Colonic mucosa (tissue), 4 donors: Measurements from ENCODE around the gene CRYBA1. TPM values are rescaled to one million over a fixed set of nuclear protein-coding genes. Genes with fewer than 3 reads are reported as not detected.
"Not testable (repeated sequence)": the region's sequence is repeated elsewhere in the genome, so short reads cannot be mapped to it uniquely, and the experiment has no call there.

Experiments
- DNase-seq: peaks from one replicate; pipeline ENCODE4 v3.0.0-alpha.2; 2020
- H3K27ac ChIP-seq: fragments of 200-600 bp; one replicate; pipeline ENCODE4 v1.8.0; 2021
- H3K27me3 ChIP-seq: fragments of 200-600 bp; one replicate; pipeline ENCODE4 v1.8.0; 2021
- H3K36me3 ChIP-seq: fragments of 200-600 bp; one replicate; pipeline ENCODE4 v1.8.0; 2021
- H3K4me1 ChIP-seq: fragments of 200-600 bp; one replicate; pipeline ENCODE4 v1.8.0; 2021; ENCODE audit warnings: mild to moderate bottlenecking
- H3K4me3 ChIP-seq: fragments of 200-600 bp; one replicate; pipeline ENCODE4 v1.8.0; 2021
- H3K9ac ChIP-seq, 2 donors: one replicate each; pipeline ENCODE4 v1.7.0; 2013; ENCODE audit warnings: control low read depth in 2 of 2, low read depth in 2 of 2, low read length in 2 of 2
- H3K9me3 ChIP-seq: fragments of 200-600 bp; one replicate; pipeline ENCODE4 v1.8.0; 2021
- CTCF ChIP-seq: fragments of 200-600 bp; IDR thresholded peaks from one replicate; pipeline ENCODE4 v1.8.0; 2022; ENCODE audit warnings: antibody characterized with exemption, mild to moderate bottlenecking
- intact Hi-C: fragments of 100-400 bp; cut with DNase I; formaldehyde crosslinking; loops from one replicate; pipeline ENCODE4 v1.14.1; 2022
- total RNA-seq, 2 donors: library from RNA; stranded (reverse); fragmentation: NEBNext Ultra II Directional in 1 of 2; extraction: Animal tissue kit (Norgen Biotek cat#: 25700) in 1 of 2; gene quantifications; one replicate each; pipeline ENCODE4 v1.2.1, GENCODE V29; 2021
- donor health status: healthy.
- donor health status: DM: no; HTN: no; CAD: no.
- donor health status: DM: no; HTN: no; CAD: no.

The CRYBA1 gene
- not detected for total RNA-seq

DNA sequence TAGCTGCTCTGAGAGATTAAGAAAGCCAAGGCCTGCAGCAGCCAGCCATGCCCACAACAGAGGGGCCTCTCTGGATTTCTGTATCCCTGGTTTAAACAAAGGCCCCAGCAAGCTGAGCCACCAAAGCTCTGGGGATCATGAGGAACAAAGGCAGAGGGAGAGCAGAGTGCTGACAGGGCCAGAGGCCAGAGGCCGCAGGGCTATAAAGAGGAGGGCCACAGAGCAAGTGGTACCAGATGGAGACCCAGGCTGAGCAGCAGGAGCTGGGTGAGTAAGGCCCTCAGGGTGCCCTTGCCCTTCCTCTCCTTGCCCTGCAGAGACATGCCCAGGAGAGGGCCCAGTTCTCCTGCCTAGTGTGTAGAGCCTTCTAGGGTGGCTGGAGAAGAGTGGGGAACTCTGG, at the start of gene CRYBA1:
Gene CRYBA1 (plus strand): TSS at position 232 of the 400 bp plus-strand sequence. CDS start 5 bp downstream, at position 237.
- Histone ChIP-seq H3K27me3 (no peaks in the 10 kb centered on the region), H3K4me1 (no peaks in the 10 kb centered on the region), H3K9ac (no peak within 1 kb of the TSS), H3K36me3 (no peaks in the 10 kb centered on the region), H3K9me3 (no peaks in the 10 kb centered on the region), H3K27ac (no peak within 1 kb of the TSS), H3K4me3 (no peak within 1 kb of the TSS)
- no peak for DNase-seq
- intact Hi-C loops: no loop called here
- TF ChIP-seq CTCF: no peak

- intact Hi-C loops: no loop called here
- Histone ChIP-seq H3K9ac (no peak overlapping the region), H3K4me1 (no peaks in the 10 kb centered on the region), H3K36me3 (no peaks in the 10 kb centered on the region), H3K9me3 (no peaks in the 10 kb centered on the region), H3K4me3 (no peak overlapping the region), H3K27ac (no peak overlapping the region), H3K27me3 (no peaks in the 10 kb centered on the region)
- no peak for TF ChIP-seq CTCF
- no peak for DNase-seq
Observed at GRCh38 chr17:29197516-29198272, 49.0 kb upstream of the CRYBA1 start.

- H3K4me3 ChIP-seq, H3K27me3 ChIP-seq, H3K36me3 ChIP-seq, intact Hi-C loops, H3K4me1 ChIP-seq, H3K9me3 ChIP-seq, H3K9ac ChIP-seq, DNase-seq, H3K27ac ChIP-seq: not testable (repeated sequence)
Observed at GRCh38 chr17:29204068-29204804, 42.4 kb upstream of the CRYBA1 start.

- intact Hi-C loops: no loop called here
- Histone ChIP-seq H3K36me3 (no peaks in the 10 kb centered on the region), H3K27me3 (no peaks in the 10 kb centered on the region), H3K9me3 (no peaks in the 10 kb centered on the region), H3K27ac (no peak overlapping the region), H3K9ac (no peak overlapping the region), H3K4me3 (no peak overlapping the region), H3K4me1 (no peaks in the 10 kb centered on the region)
- DNase-seq: no peak
- TF ChIP-seq CTCF: no peak
Observed at GRCh38 chr17:29205047-29205446, 41.6 kb upstream of the CRYBA1 start.

- Histone ChIP-seq H3K4me3 (no peak overlapping the region), H3K27me3 (no peaks in the 10 kb centered on the region), H3K27ac (no peak overlapping the region), H3K9me3 (no peaks in the 10 kb centered on the region), H3K9ac (no peak overlapping the region), H3K36me3 (no peaks in the 10 kb centered on the region), H3K4me1 (no peaks in the 10 kb centered on the region)
- no peak for TF ChIP-seq CTCF
- intact Hi-C loops: no loop called here
- no peak for DNase-seq
Observed at GRCh38 chr17:29207975-29208374, 38.7 kb upstream of the CRYBA1 start.

DNA sequence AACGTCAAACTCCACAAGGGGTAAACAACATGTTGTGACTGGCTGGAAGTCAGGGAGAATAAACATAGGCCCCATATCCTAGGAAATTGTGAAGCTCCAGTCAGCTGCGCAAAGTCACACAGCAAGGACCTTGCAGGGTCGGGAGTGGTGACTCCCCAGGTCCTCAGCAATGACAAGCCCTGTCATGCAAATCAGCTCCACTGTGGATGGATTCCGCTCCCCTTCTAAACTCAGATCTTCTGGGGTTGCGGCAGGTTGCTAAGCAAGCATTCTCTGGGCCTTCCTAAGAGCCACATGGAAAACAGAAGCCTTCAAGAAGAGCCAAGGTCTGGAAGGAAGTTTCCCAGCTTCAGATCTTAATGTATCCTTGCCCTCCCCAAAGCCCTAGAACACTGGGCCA, 37.6 kb upstream of the CRYBA1 start:
- H3K9me3 ChIP-seq: no peaks in the 10 kb centered on the region
- intact Hi-C loops: no loop called here
- H3K9ac ChIP-seq: no peak overlapping the region
- H3K27ac ChIP-seq: no peak overlapping the region
- H3K4me1 ChIP-seq: no peaks in the 10 kb centered on the region
- no peak for DNase-seq
- no peak for TF ChIP-seq CTCF
- no peak overlapping the region for H3K4me3 ChIP-seq
- no peaks in the 10 kb centered on the region for H3K36me3 ChIP-seq
- no peaks in the 10 kb centered on the region for H3K27me3 ChIP-seq
